SK-N-MC (cell line): ENCODE measurements around the gene TRHDE.

ENCODE experiments used
- EZH2 ChIP-seq: fragments of 200-600 bp; sonication (generic); IDR thresholded peaks from one replicate; pipeline ENCODE4 v1.6.1; 2017; ENCODE audit warnings: antibody characterized with exemption
- POLR2AphosphoS5 ChIP-seq: IDR thresholded peaks from 2 replicates; pipeline ENCODE4 v1.6.1; 2012; ENCODE audit warnings: mild to moderate bottlenecking, low read depth, low read length, borderline replicate concordance

GRCh38 chr12:72631926-72632685 is 359.9 kb downstream of the TRHDE start:
- TF ChIP-seq EZH2 (no peak), POLR2AphosphoS5 (no peak)
